ENCODE results near the gene DRD5.

The DRD5 gene

GRCh38 chr4:9816285-9816684 lies 34.9 kb downstream of the DRD5 start:
- DNase-seq (ENCODE audit: low read depth in 2 of 2), result no peak

DNA sequence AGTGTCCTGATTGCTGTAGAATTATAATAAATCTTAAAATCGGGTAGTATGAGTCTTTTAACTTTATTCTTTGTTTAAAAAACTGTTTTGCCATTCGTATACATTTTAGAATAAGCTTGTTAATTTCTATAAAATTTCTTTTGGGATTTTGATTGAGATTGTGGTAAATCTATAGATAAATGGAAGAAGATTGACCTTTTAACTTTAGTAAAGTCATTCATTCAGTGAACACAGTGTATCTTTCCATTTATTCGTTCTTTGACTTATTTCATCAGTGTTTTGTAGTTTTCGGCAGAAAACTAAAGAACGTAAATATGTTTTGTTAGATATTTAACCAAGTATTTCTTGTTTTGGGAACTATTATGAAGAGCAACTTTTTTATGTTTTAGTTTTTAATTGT lies 38.9 kb downstream of the DRD5 start:
- DNase-seq (ENCODE audit: low read depth in 2 of 2), result no peak

- DNase-seq (ENCODE audit: low read depth in 2 of 2), result no peak
Observed at GRCh38 chr4:9825049-9825448, 43.6 kb downstream of the DRD5 start.

DNA sequence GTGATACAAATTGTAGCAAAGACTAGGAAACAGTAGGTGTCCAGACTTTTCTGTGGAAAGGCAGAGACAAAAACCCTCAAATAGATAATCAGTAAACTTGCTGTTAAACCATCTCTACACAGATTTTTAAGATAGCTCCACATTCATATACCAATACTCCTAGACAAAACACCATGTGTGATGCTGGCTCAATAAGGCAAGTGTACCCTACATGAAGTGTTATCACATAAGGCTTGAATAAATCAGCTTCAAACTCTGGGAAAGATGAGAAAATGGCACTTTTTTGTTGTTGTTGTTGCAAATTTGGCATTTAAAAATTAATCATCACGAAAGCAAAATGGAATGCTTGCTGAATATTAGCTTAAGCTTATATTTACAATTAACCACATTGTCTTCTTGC lies 45.1 kb downstream of the DRD5 start:
- no peak for DNase-seq (ENCODE audit: low read depth in 2 of 2)

- DNase-seq (ENCODE audit: low read depth in 2 of 2), result no peak
Observed at GRCh38 chr4:9832640-9833039, 51.2 kb downstream of the DRD5 start.

DNA sequence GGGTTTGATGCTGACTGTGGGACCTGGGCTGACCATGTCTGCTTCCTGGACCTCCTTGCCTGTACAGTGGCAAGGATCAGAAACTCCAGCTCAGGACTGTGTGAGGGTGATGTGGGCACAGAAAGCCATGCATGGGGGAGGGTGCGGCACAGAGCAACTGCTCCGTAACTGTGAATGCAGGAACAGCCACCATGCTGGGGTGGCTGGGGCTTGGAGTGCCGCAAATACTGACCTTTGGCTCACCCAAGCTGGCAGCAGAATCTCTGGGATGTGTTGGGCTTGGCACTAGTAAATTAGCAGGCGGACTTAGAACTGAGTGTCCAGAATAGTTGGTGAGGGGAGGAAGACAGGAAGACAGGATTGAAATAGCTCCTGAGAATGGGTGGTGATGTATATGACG lies 52.0 kb downstream of the DRD5 start:
- DNase-seq (ENCODE audit: low read depth in 2 of 2), result no peak

Measured in stimulated activated CD4-positive, alpha-beta T cell treated with anti-CD3 and anti-CD28 coated beads, Interleukin-1b, Interleukin-23, amount 100 ng/mL, for 4 hours (primary cell).